Bronchial epithelial cell (primary cell): Measurements from ENCODE around the gene VEGFA. TPM values are rescaled to one million over a fixed set of nuclear protein-coding genes. Genes with fewer than 3 reads are reported as not detected.

ENCODE experiments used
- DNase-seq: peaks from one replicate; pipeline ENCODE4 v3.0.0-alpha.2; 2010; ENCODE audit warnings: low read depth
- FAIRE-seq: peaks from 2 replicates; lab custom pipeline; 2011; peaks lifted over from hg19 to GRCh38; lab: Jason Lieb, UNC
- H3K27me3 ChIP-seq: 2 replicates; pipeline ENCODE4 v1.5.1; 2011; ENCODE audit warnings: low read length; ENCODE audit not compliant: control insufficient read depth, insufficient read depth
- H3K36me3 ChIP-seq: 2 replicates; pipeline ENCODE4 v1.5.1; 2011; ENCODE audit warnings: low read length; ENCODE audit not compliant: control insufficient read depth, insufficient read depth
- H3K4me3 ChIP-seq: 2 replicates; pipeline ENCODE4 v1.5.1; 2011; ENCODE audit warnings: mild to moderate bottlenecking, low read depth, low read length, control low read depth
- total RNA-seq: library from RNA; depleted of rRNA; stranded (reverse); fragments of >200 nt; gene quantifications from 2 replicates; pipeline ENCODE4 v1.2.1, GENCODE V29; 2014
- TF ChIP-seq, protein P1 (sequence below): IDR thresholded peaks from 2 replicates; pipeline ENCODE4 v1.5.1; 2011; ENCODE audit warnings: mild to moderate bottlenecking, moderate library complexity, low read length, control low read depth, inconsistent platforms; ENCODE audit not compliant: insufficient read depth, severe bottlenecking

The VEGFA gene
- total RNA-seq, 1 donor from 2014 or later, result 391 TPM

DNA sequence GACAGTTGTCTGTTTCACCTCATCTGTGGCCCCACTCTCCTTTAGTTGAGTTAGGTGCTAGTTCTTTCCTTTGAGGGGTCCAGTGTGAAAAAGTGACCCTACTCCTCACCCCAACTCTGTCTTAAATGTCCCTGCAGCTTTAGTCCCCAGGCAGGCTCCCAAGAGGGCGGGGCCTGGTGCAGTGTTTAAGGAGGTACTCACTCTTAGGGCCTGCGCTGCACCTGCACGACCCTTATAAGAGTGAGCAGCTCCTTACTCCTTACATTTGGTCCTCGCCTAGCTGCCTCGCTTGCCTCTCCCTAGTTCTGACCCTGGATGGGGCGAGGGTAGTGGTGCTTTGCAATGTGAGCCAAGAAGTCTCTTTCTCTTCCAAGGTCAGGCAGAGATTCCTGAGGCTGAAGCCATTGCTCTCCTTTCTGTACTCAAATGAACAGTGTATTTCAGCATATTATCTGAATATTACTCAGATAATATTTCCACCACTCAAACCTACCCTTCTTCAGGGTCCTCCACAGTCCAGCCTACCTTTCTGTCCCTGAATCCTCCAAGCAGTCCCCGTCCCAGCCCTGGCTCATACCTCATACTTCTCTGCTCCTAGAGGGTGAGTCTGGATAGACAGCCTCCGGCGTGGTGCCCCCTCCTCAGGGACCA lies 11.9 kb upstream of the VEGFA start:
- FAIRE-seq, result no peak
- no peak for DNase-seq
- Histone ChIP-seq H3K27me3 (peaks cover 2% of the 10 kb centered on the region), H3K4me3 (no peak overlapping the region), H3K36me3 (no peaks in the 10 kb centered on the region)
- TF ChIP-seq, protein P1, sequence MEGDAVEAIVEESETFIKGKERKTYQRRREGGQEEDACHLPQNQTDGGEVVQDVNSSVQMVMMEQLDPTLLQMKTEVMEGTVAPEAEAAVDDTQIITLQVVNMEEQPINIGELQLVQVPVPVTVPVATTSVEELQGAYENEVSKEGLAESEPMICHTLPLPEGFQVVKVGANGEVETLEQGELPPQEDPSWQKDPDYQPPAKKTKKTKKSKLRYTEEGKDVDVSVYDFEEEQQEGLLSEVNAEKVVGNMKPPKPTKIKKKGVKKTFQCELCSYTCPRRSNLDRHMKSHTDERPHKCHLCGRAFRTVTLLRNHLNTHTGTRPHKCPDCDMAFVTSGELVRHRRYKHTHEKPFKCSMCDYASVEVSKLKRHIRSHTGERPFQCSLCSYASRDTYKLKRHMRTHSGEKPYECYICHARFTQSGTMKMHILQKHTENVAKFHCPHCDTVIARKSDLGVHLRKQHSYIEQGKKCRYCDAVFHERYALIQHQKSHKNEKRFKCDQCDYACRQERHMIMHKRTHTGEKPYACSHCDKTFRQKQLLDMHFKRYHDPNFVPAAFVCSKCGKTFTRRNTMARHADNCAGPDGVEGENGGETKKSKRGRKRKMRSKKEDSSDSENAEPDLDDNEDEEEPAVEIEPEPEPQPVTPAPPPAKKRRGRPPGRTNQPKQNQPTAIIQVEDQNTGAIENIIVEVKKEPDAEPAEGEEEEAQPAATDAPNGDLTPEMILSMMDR, result no peak

DNA sequence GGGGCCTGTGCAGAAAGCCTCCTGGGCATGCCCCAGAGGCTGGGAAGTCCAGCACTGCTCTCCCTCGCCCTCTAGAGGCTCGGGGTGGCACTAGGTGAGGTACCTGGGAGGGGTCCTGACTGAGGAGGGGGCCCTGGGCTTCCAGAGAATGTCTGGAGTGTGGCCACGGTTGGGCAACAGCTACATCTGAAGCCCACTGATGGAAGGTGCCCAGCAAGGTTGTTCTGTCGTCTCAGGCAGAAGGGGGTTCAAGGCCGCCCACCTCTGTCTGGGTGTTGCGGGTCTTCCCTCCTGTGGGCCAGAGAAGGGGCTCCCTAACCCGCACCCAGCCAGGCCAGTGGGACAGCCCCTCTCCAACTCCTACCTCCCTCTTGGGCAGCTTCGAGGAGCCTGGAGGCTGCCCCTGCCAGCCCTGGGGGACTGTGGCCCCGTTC lies 11.4 kb upstream of the VEGFA start:
- no peak overlapping the region for H3K4me3 ChIP-seq
- DNase-seq (no peak), FAIRE-seq (no peak)
- TF ChIP-seq, protein P1, result peak; percentile 62
- H3K27me3 ChIP-seq, result peaks cover 2% of the 10 kb centered on the region
- no peaks in the 10 kb centered on the region for H3K36me3 ChIP-seq

DNA sequence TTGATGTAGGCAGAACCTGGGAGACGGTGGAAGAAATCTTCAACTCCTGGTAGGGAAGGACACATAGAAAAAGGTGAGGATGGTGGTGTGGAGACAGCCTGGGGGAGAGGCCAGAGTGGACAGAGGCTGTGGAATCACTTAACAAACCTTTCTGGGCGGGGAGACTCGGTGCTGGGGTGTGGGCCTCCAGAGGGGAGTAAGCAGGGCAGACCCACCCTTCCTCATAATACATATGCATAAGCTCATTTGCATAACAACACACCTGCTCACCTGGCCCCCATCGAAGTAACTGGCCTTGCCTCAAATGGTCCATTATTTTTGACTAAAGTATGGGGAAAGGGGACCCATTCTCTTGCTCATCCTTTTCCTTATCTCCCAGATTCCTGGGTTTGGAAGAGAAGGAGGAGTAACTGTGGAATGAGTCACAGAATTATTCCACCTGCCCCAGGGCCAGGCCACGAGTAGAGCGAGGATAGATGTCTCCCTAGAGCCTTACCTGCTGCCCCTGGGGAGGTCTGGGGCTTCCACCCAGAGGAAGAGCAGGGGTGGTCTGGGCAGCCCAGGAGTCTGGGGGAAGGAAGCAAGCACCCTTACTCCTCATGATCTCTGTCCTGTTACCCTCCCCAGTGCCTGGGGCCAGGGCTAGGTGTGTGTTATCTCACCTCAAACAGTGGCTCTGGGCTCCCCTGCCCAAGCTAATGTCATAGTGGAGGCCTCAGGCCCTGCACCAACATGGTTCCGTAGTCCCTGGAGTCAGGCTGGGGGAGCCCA lies 10.7 kb upstream of the VEGFA start:
- Histone ChIP-seq H3K4me3 (no peak overlapping the region), H3K27me3 (peaks cover 2% of the 10 kb centered on the region), H3K36me3 (no peaks in the 10 kb centered on the region)
- DNase-seq (no peak), FAIRE-seq (no peak)
- TF ChIP-seq, protein P1, result no peak

DNA sequence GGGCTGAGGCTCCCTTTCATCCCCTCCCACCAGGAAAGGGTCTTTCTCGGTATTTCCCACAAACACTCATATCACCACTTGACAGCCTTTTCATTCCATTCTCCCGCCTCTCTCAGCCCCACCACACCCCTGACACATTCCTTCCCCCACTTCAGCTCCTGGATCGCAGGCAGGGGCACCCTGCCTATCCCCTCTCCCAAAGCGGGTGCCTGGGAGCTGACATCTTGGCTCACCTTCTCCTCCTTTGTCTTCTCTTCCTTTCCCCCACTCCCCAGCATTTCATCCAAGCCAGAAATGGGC lies 10.2 kb upstream of the VEGFA start:
- TF ChIP-seq, protein P1, result no peak
- Histone ChIP-seq H3K27me3 (peaks cover 2% of the 10 kb centered on the region), H3K36me3 (no peaks in the 10 kb centered on the region), H3K4me3 (no peak overlapping the region)
- FAIRE-seq (no peak), DNase-seq (no peak)

DNA sequence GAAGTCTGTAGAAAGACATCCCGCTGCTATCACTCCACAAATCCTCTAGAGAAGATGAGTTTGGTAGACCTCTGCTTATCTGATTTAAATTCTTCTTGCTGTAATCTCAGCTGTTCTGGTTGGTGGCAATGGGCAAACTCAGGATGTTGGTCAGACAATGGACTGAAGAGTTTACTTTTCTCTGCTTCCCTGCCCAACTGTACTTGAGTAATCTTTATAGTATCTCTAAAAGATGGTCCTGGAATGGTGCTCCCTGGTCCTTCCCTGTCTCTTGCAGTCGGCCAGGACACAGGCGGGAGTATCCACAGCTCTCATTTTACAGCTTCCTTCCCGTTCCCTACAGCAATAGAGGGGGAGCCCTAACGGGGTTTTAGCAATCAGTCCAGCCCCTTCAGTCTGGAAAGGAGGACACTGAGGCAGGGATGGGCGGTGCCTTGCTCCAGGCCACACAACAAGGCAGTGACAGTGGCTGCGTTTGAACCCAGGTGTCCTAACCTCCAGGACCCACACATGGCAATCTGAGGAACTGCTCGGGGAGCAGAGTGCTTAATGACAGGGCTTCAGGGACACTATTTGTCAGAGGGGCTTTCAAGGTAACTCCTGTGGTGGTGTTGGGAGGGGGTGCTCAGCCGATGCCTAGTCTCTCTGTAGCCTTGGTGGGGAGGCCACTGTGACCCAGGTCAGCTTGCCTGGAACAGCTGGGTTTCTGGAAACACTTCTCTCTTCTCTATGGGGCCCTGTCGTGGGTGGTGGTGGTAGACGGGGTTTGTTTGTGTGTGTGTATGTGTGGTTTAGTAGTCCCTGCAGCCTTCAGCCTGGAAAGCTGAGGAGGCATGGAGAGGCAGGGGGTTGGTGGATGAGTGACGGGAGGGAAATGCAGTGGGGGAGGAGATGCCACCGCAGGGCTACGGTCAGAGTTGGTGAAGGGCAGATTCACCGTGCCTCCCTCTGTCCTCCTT lies 9.5 kb upstream of the VEGFA start:
- FAIRE-seq (no peak), DNase-seq (no peak)
- Histone ChIP-seq H3K27me3 (peaks cover 2% of the 10 kb centered on the region), H3K4me3 (no peak overlapping the region), H3K36me3 (no peaks in the 10 kb centered on the region)
- TF ChIP-seq, protein P1, result no peak
